Thyroid gland (tissue), 4 donors: ENCODE results near the gene HES7. TPM values are rescaled to one million over a fixed set of nuclear protein-coding genes. Genes with fewer than 3 reads are reported as not detected.

Experiments
- DNase-seq, 2 donors: peaks; one replicate each; pipeline ENCODE4 v3.0.0-alpha.2; 2019
- H3K27ac ChIP-seq, 3 donors: fragments of 200-600 bp; sonication (generic); 1 replicate in 2 of 3; 2 replicates in 1 of 3; pipeline ENCODE4 v1.5.1; 2016 to 2019; ENCODE audit warnings: mild to moderate bottlenecking in 1 of 3, moderate library complexity in 1 of 3
- H3K27me3 ChIP-seq: fragments of 200-600 bp; sonication (generic); one replicate; pipeline ENCODE4 v1.5.1; 2019
- H3K36me3 ChIP-seq, 2 donors: fragments of 200-600 bp; sonication (generic); one replicate each; pipeline ENCODE4 v1.5.1; 2016 to 2019
- H3K4me1 ChIP-seq, 2 donors: fragments of 200-600 bp; sonication (generic); one replicate each; pipeline ENCODE4 v1.5.1; 2017 to 2019
- H3K4me3 ChIP-seq, 3 donors: fragments of 200-600 bp; sonication (generic); replicated peaks in 1 of 3; 1 replicate in 2 of 3; 2 replicates in 1 of 3; pipeline ENCODE4 v1.5.1; 2016; ENCODE audit warnings: mild to moderate bottlenecking in 1 of 3
- H3K9me3 ChIP-seq: fragments of 200-600 bp; sonication (generic); one replicate; pipeline ENCODE4 v1.5.1; 2017
- POLR2A ChIP-seq, 2 donors: fragments of 450-650 bp; IDR thresholded peaks; one replicate each; pipeline ENCODE4 v1.6.1; 2017; ENCODE audit warnings: antibody characterized with exemption in 2 of 2, mild to moderate bottlenecking in 2 of 2, moderate library complexity in 1 of 2
- WGBS, 2 donors: methylation state at CpG; one replicate each; pipeline ENCODE4 v1.1.5; 2017; 5-methylcytosine and 5-hydroxymethylcytosine counted together
- intact Hi-C: fragments of 100-400 bp; cut with DNase I; formaldehyde crosslinking; loops from one replicate; pipeline ENCODE4 v1.15.1; 2023
- total RNA-seq, 4 donors: library from RNA; depleted of rRNA; stranded (reverse); fragments of >200 nt; gene quantifications; one replicate each; pipeline ENCODE4 v1.2.3, GENCODE V29; 2016
- TF ChIP-seq, protein P1 (sequence below), 6 experiments: fragments of 200-600 bp in 3 of 6; fragments of 450-650 bp in 3 of 6; sonication (generic) in 3 of 6; IDR thresholded peaks; one replicate each; pipeline ENCODE4 v1.5.1; 2016 to 2019; ENCODE audit warnings: antibody characterized with exemption in 6 of 6, mild to moderate bottlenecking in 2 of 6, inconsistent platforms in 1 of 6, moderate library complexity in 1 of 6

HES7 gene
- total RNA-seq, 4 donors from 2014 or later, result 1.7 TPM; not detected in 3

DNA sequence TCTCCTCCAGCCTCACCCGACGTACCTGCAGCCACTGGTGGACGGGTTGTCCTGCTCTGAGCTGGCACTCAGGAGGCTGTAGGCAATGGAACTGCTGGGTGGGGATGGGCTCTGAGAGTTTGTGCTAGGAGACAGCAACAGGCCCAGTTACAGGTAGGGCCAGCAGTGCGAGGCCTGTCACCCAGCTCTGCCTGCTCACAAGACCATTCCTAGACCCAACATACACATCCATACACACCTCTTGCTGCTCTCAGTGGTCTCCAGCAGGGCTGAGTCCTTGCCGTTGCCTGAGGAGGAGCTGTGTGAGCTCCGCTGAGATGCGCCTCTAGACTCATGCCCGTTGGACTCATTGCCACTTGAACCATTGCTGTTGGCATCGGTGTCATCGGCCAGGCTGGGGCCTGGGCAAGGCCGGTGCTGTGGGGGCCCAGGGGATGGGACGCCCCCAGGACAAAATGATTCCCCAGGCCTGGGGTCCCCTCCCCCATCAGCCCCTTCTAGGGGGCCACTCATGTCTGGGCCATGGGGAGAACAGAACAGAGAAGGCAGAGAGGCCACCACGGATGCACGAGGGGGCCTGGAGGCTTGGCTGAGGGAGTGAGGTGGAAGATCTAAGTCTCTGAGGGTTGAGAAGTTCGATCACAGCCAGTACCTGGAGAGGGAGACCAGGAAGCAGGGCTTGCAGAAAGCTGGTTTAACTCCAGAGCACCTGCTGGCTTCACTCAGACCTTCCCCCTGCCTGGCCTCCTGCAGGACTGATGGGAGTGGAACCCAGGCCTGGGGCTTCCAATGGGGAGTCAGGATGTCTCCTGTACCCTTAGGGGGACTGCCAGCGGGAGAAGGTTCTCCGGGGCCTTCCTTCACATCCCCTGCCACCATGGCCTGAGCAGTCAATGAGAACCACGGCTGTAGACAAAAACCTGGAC lies 26.6 kb upstream of the HES7 start:
- 75 to 82% methylated on average over 11 to 15 of the region's 18 CpGs for WGBS, 2 donors
- H3K9me3 ChIP-seq, result no peaks in the 10 kb centered on the region
- peaks cover 30 to 33% of the 10 kb centered on the region in 2 donors for H3K4me1 ChIP-seq
- intact Hi-C loops, result no loop called here
- peak overlapping the region; percentile 93 to 100 (median 98) for H3K27ac ChIP-seq
- no peak for DNase-seq
- no peaks in the 10 kb centered on the region for H3K27me3 ChIP-seq
- TF ChIP-seq, protein P1, sequence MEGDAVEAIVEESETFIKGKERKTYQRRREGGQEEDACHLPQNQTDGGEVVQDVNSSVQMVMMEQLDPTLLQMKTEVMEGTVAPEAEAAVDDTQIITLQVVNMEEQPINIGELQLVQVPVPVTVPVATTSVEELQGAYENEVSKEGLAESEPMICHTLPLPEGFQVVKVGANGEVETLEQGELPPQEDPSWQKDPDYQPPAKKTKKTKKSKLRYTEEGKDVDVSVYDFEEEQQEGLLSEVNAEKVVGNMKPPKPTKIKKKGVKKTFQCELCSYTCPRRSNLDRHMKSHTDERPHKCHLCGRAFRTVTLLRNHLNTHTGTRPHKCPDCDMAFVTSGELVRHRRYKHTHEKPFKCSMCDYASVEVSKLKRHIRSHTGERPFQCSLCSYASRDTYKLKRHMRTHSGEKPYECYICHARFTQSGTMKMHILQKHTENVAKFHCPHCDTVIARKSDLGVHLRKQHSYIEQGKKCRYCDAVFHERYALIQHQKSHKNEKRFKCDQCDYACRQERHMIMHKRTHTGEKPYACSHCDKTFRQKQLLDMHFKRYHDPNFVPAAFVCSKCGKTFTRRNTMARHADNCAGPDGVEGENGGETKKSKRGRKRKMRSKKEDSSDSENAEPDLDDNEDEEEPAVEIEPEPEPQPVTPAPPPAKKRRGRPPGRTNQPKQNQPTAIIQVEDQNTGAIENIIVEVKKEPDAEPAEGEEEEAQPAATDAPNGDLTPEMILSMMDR (IDR thresholded peaks at IDR 0.05), result no peak
- TF ChIP-seq POLR2A (IDR thresholded peaks at IDR 0.05), result no peak
- H3K4me3 ChIP-seq, result peak overlapping the region in 1 of 3 donors; percentile 81
- peaks cover 54 to 58% of the 10 kb centered on the region in 2 donors for H3K36me3 ChIP-seq

DNA sequence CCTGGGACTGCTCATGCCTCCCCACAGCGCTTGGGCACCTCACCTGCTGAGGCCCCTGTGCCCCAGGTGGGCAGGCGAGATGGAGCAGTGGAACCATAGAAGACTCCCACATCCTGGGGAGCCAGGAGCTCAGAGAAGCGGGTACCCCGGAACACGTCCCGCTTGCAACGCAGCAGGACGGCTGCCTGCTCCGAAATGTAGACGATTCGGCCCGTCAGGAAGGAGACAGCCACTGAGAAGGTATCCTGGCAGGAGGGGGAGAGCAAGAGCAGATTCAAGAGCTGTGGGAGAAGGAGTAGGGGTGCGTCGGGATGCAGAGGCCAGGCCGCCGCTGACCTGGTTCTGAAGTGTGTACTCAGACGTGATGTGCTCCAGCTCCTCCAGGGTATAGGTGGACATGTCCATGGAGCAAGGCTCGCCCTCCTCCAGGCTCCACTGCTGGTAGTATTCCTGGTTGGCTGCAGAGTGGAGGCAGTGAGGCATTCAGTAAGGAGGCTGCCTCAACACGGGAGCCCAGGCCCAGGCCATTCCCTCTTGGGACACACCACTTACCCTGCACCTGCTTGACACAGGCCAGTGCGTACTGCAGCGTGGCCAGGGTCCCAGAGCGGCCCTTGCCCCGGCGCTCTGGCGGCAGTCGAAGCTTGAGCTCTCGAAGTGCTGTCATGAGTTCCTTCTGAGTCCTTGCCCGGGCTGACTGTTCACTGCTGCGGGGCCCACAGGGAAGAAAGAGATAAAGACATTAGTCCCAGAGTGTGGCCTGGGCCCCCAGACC lies 25.7 kb upstream of the HES7 start:
- no peak for DNase-seq
- 91 to 93% methylated on average over 21 to 25 of the region's 29 CpGs for WGBS, 2 donors
- Histone ChIP-seq H3K4me3 (no peak overlapping the region), H3K4me1 (peaks cover 30 to 33% of the 10 kb centered on the region in 2 donors), H3K27me3 (no peaks in the 10 kb centered on the region), H3K36me3 (peaks cover 62 to 66% of the 10 kb centered on the region in 2 donors), H3K9me3 (no peaks in the 10 kb centered on the region), H3K27ac (peak overlapping the region in 2 of 3 donors; percentile 98 to 100)
- intact Hi-C loops, result loop anchor here (10.0 kb wide), 1 partner anchor 305 kb away; no protein-coding TSS in a partner anchor
- TF ChIP-seq POLR2A (IDR thresholded peaks at IDR 0.05), result no peak
- TF ChIP-seq, protein P1 (IDR thresholded peaks at IDR 0.05), result no peak

DNA sequence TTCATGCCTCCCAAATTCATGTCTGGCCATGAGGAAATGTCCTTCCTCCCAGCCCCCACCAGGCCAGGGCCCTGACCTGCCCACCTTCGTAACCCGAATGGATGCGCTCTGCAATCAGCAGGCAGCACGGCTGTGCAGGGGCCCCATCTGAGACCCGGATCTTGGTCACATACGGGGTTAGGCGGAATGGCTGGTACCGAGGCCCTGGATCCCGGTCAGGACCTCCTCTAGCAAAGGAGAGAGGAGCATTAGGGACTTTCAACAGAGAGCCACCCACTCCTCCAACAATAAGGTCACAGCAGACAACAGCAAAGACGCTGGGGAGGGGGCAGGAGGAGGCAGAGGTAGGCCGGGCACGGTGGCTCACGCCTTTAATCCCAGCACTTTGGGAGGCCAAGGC lies 24.7 kb upstream of the HES7 start:
- no peak for TF ChIP-seq POLR2A (IDR thresholded peaks at IDR 0.05)
- TF ChIP-seq, protein P1 (IDR thresholded peaks at IDR 0.05), result no peak
- peak overlapping the region in 2 of 3 donors; percentile 70 to 98 for H3K27ac ChIP-seq
- WGBS, 2 donors, result 94 to 96% methylated on average over 13 of the region's 13 CpGs
- H3K27me3 ChIP-seq, result no peaks in the 10 kb centered on the region
- no peak for DNase-seq
- peaks cover 27 to 28% of the 10 kb centered on the region in 2 donors for H3K4me1 ChIP-seq
- intact Hi-C loops, result loop anchor here (10.0 kb wide), 1 partner anchor 304 kb away; no protein-coding TSS in a partner anchor
- H3K9me3 ChIP-seq, result no peaks in the 10 kb centered on the region
- H3K36me3 ChIP-seq, result peaks cover 73 to 77% of the 10 kb centered on the region in 2 donors
- H3K4me3 ChIP-seq, result no peak overlapping the region

DNA sequence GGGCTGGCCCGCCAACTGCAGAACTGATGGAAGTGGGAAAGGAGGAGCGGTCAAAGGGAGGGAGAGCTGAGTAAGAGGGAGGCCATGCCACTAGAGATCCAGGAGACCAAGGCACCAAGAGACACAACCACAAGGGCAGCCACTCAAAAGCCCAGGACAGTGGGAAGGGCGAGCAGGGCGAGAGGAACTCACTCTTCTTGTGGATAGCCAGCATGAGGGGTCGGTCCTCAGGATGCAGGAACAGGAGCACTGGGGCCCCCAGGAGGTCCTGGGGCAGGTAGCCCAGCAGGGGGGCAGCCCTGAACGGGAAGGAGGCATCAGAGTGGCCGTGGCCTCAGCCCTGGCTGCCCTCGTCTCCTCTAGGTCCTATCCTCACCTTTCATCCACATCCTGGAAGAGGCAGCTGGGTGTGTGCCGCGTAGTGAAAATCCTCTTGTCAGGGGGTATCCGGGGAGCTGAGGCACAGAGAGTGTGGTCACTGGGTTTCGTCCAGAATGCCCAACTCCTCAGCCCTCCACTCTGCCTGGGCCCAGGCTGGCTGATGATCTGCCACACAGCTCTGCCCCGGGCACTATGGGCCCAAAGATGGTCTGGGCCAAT lies 24.0 kb upstream of the HES7 start:
- H3K36me3 ChIP-seq, result peaks cover 79 to 83% of the 10 kb centered on the region in 2 donors
- intact Hi-C loops, result loop anchor here (10.0 kb wide), 1 partner anchor 303 kb away; no protein-coding TSS in a partner anchor
- H3K4me3 ChIP-seq, result no peak overlapping the region
- H3K27ac ChIP-seq, result peak overlapping the region in 2 of 3 donors; percentile 70 to 98
- WGBS, 2 donors, result 93 to 98% methylated on average over 12 to 13 of the region's 13 CpGs
- H3K9me3 ChIP-seq, result no peaks in the 10 kb centered on the region
- no peak for DNase-seq
- peaks cover 20 to 22% of the 10 kb centered on the region in 2 donors for H3K4me1 ChIP-seq
- H3K27me3 ChIP-seq, result no peaks in the 10 kb centered on the region
- TF ChIP-seq, protein P1 (IDR thresholded peaks at IDR 0.05), result no peak
- TF ChIP-seq POLR2A (IDR thresholded peaks at IDR 0.05), result no peak
